Heart left ventricle (tissue), 16 donors: ENCODE measurements around the gene DDX59. TPM values are rescaled to one million over a fixed set of nuclear protein-coding genes. Genes with fewer than 3 reads are reported as not detected.
A peak's percentile ranks its signal among the peaks of the same experiment; 100 is the strongest.

ENCODE experiments used
- ATAC-seq, 4 donors: fragments of 200-7000 bp; cut with Tn5 transposase; one replicate each; pipeline ENCODE4 v1.9.1; 2020 to 2022; ENCODE audit warnings: moderate library complexity in 4 of 4, mild to moderate bottlenecking in 3 of 4, moderate number of reproducible peaks in 1 of 4
- DNase-seq, 5 donors: peaks; one replicate each; pipeline ENCODE4 v3.0.0-alpha.2; 2020
- H3K27ac ChIP-seq, 12 donors: fragments of 200-600 bp; sonication (generic) in 4 of 12; one replicate each; pipeline versions ENCODE4 v1.5.0 to v1.8.0; 2016 to 2022; ENCODE audit warnings: mild to moderate bottlenecking in 2 of 12
- H3K27me3 ChIP-seq, 9 donors: fragments of 200-600 bp; sonication (generic) in 2 of 9; one replicate each; pipeline versions ENCODE4 v1.5.1 to v1.8.0; 2016 to 2022; ENCODE audit warnings: mild to moderate bottlenecking in 3 of 9
- H3K36me3 ChIP-seq, 9 donors: fragments of 200-600 bp; sonication (generic) in 2 of 9; one replicate each; pipeline versions ENCODE4 v1.5.0 to v1.8.0; 2018 to 2022; ENCODE audit warnings: mild to moderate bottlenecking in 2 of 9
- H3K4me1 ChIP-seq, 12 donors: fragments of 200-600 bp; sonication (generic) in 4 of 12; one replicate each; pipeline versions ENCODE4 v1.5.0 to v1.8.0; 2016 to 2022; ENCODE audit warnings: mild to moderate bottlenecking in 3 of 12
- H3K4me3 ChIP-seq, 12 donors: fragments of 200-600 bp; sonication (generic) in 4 of 12; one replicate each; pipeline versions ENCODE4 v1.5.0 to v1.8.0; 2017 to 2022; ENCODE audit warnings: mild to moderate bottlenecking in 9 of 12, moderate library complexity in 4 of 12
- H3K9me3 ChIP-seq, 12 donors: fragments of 200-600 bp; sonication (generic) in 4 of 12; one replicate each; pipeline versions ENCODE4 v1.5.0 to v1.8.0; 2016 to 2022; ENCODE audit warnings: mild to moderate bottlenecking in 1 of 12
- CTCF ChIP-seq, 12 donors: fragments of 200-600 bp; sonication (generic) in 4 of 12; IDR thresholded peaks; one replicate each; pipeline versions ENCODE4 v1.5.0 to v1.8.0; 2018 to 2022; ENCODE audit warnings: antibody characterized with exemption in 12 of 12, mild to moderate bottlenecking in 5 of 12
- POLR2A ChIP-seq, 2 donors: fragments of 450-650 bp; IDR thresholded peaks; one replicate each; pipeline ENCODE4 v1.6.1; 2017; ENCODE audit warnings: antibody characterized with exemption in 2 of 2, mild to moderate bottlenecking in 2 of 2, moderate library complexity in 2 of 2
- WGBS, 4 donors: extraction: QIAGEN DNeasy Blood & Tissue Kit in 2 of 4; methylation state at CpG; one replicate each; pipeline versions ENCODE4 v1.1.5 to v1.1.7; 2013 to 2018; 5-methylcytosine and 5-hydroxymethylcytosine counted together
- intact Hi-C, 10 donors: fragments of 100-400 bp; cut with DNase I; formaldehyde crosslinking; loops; one replicate each; pipeline versions ENCODE4 v1.11.1 to v1.14.2; 2022
- polyA plus RNA-seq, 2 donors: library from polyadenylated mRNA; stranded (reverse); fragments of 200-250 nt; gene quantifications; one replicate each; pipeline ENCODE4 v1.2.3, GENCODE V29; 2013
- total RNA-seq, 9 donors: library from RNA; depleted of rRNA in 2 of 9; stranded (reverse); fragments of >200 nt in 2 of 9; fragmentation: NEBNext Ultra II Directional in 3 of 9; extraction: Animal tissue kit (Norgen Biotek cat#: 25700) in 3 of 9; gene quantifications; one replicate each; pipeline versions ENCODE4 v1.1.0 to v1.2.4, GENCODE V29; 2016 to 2023
- donor health status: ischemic (EF 13 %, LVEDD 7.1; RV severe dilation, severe dysfunction).
- donor health status: healthy with polysubstance abuse.
- donor health status: DM: no; HTN: yes; CAD: no.
- donor health status: DM: no; HTN: no; CAD: no.
- donor health status: ischemic (EF 25% LVEDD 6.9; RV normal size, moderate dysfunction).
- donor health status: ischemic (EF 25% LVEDD 5.7; RV mildly dilated, moderate dysfunction).
- donor health status: healthy.
- donor health status: DM: yes; HTN: yes; CAD: no.
- donor health status: ischemic (EF 35%, LVEDD 5.7; RV mildly dilated, moderate dysfunction).
- donor health status: nonischemic (EF 11% LVEDD 7.7; RV severe dilation, severe dysfunction).
- donor health status: DM: yes; HTN: yes; CAD: no.
- donor health status: PGD.
- donor health status: ischemic (EF 29% LVEDD 5.4; RV normal size, mild dysfunction).
- donor health status: nonischemic (EF 23%, LVEDD 6.1; RV moderate dilation, normal function).

DDX59 gene
- total and polyA plus RNA-seq, 11 donors, result 10.0 to 21.6 (median 15.5) TPM

DNA sequence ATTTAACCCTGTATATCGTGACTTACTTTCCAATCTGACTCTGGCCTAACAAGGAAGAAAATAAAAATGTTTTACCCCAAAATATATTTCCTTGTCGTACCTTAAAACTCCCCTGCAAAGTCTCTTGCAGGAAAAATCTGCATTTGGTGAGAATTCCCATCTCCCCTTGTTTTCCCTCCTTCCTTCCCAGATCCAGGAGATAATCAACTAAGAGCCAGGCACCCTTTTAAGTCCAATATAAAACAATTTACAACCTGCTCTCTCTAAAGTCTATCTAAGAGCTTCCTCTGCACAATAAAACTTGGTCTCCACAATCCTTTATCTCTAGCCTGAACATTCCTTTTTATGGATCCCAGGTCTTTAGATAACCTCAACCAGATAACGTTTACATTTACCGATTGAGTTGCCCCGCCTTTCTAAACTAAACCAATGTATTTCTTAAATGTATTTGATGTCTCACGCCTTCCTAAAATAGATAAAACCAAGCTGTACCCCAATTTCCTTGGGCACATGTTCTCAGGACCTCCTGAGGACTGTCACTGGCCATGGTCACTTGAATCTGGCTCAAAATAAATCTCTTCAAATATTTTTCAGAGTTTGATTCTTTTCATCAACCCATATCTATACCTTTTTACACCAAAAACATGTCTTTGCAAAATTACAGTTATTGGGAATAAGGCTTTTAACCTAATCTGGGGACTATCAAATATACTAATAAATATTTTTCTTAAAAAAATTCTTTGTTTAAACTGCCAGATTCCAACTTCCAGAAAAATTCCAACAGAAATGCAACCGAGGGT lies 993 bp downstream of the DDX59 start:
- peaks cover 0 to 45% (median 29%) of the 10 kb centered on the region in 12 donors for H3K4me1 ChIP-seq
- WGBS, 4 donors, result 34 to 39% (median 36%) methylated on average over 7 of the region's 7 CpGs
- intact Hi-C loops, result loop anchor here in 6 of 10 donors (1.0 to 5.0 kb wide), 6 partner anchors 46 to 135 kb away; partner anchors contain the start of genes CAMSAP2 (in 4 of the 6) and KIF14 (in 1 of the 6)
- TF ChIP-seq CTCF (IDR thresholded peaks at IDR 0.05) (no peak), POLR2A (IDR thresholded peaks at IDR 0.05) (no peak)
- DNase-seq (no peak), ATAC-seq (no peak)
- peaks cover 0 to 25% (median 20%) of the 10 kb centered on the region in 9 donors for H3K36me3 ChIP-seq
- H3K27me3 ChIP-seq, result no peaks in the 10 kb centered on the region
- no peaks in the 10 kb centered on the region for H3K9me3 ChIP-seq
- H3K4me3 ChIP-seq, result peak overlapping the region in 11 of 12 donors; percentile 67 to 97 (median 86)
- H3K27ac ChIP-seq, result peak overlapping the region; percentile 98 to 100 (median 100)

DNA sequence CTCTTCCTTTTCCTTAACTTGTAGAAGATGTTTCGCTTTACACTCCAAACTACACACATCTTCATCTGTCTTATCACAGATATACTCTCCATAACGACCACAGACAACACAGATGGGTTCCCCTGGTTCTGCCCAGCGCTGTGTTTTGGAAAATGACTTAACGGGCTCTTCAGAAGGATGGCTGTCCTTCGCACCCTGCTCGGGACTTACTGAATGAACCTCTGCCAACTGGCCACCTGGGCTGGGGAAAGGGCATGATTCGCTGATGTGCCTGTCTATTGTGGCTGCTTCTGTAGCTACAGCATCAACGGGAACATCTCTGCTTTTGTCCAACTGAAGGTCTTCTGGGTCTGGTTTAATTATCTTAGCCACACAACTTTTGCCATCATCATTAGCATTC lies 3.4 kb downstream of the DDX59 start:
- Histone ChIP-seq H3K9me3 (no peaks in the 10 kb centered on the region), H3K4me1 (peaks cover 0 to 51% (median 32%) of the 10 kb centered on the region in 12 donors), H3K4me3 (no peak overlapping the region), H3K27ac (peak overlapping the region in 10 of 12 donors; percentile 6 to 65 (median 32)), H3K27me3 (no peaks in the 10 kb centered on the region), H3K36me3 (peaks cover 0 to 49% (median 44%) of the 10 kb centered on the region in 9 donors)
- ATAC-seq (no peak), DNase-seq (no peak)
- intact Hi-C loops, result loop anchor here in 3 of 10 donors (5.0 kb wide), 3 partner anchors 44 to 136 kb away; partner anchors contain the start of genes CAMSAP2 (in 1 of the 3) and KIF14 (in 1 of the 3)
- WGBS, 4 donors, result 44 to 58% (median 53%) methylated on average over 8 of the region's 8 CpGs
- TF ChIP-seq CTCF (IDR thresholded peaks at IDR 0.05) (no peak), POLR2A (IDR thresholded peaks at IDR 0.05) (no peak)

- peaks cover 0 to 51% (median 28%) of the 10 kb centered on the region in 12 donors for H3K4me1 ChIP-seq
- DNase-seq, result no peak
- peak overlapping the region in 10 of 12 donors; percentile 6 to 65 (median 34) for H3K27ac ChIP-seq
- no peaks in the 10 kb centered on the region for H3K27me3 ChIP-seq
- H3K4me3 ChIP-seq, result peak overlapping the region in 2 of 12 donors; percentile 4 to 17
- WGBS, 4 donors, result 0 to 7% (median 6%) methylated on average over 2 of the region's 2 CpGs
- no peaks in the 10 kb centered on the region for H3K9me3 ChIP-seq
- intact Hi-C loops, result loop anchor here in 3 of 10 donors (5.0 kb wide), 3 partner anchors 44 to 136 kb away; partner anchors contain the start of genes CAMSAP2 (in 1 of the 3) and KIF14 (in 1 of the 3)
- no peak for ATAC-seq
- H3K36me3 ChIP-seq, result peaks cover 0 to 54% (median 47%) of the 10 kb centered on the region in 9 donors
- no peak for TF ChIP-seq POLR2A (IDR thresholded peaks at IDR 0.05)
Observed at GRCh38 chr1:200665861-200666260, 3.8 kb downstream of the DDX59 start.

- Histone ChIP-seq H3K27me3 (no peaks in the 10 kb centered on the region), H3K36me3 (peaks cover 0 to 98% (median 95%) of the 10 kb centered on the region in 9 donors), H3K27ac (no peak overlapping the region), H3K9me3 (no peaks in the 10 kb centered on the region), H3K4me1 (peaks cover 0 to 25% (median 9%) of the 10 kb centered on the region in 12 donors), H3K4me3 (no peak overlapping the region)
- intact Hi-C loops, result loop anchor here in 1 of 10 donors (5.0 kb wide), 1 partner anchor 33 kb away; no protein-coding TSS in a partner anchor
- DNase-seq, result peak in 4 of 5 donors; percentile 29 to 46 (median 34)
- peak in 1 of 4 donors; percentile 39 for ATAC-seq
- WGBS, 4 donors, result 77 to 86% (median 80%) methylated on average over 6 of the region's 6 CpGs
- TF ChIP-seq CTCF (IDR thresholded peaks at IDR 0.05), result no peak
- no peak for TF ChIP-seq POLR2A (IDR thresholded peaks at IDR 0.05)
Observed at GRCh38 chr1:200660719-200661118, 9.0 kb downstream of the DDX59 start.
